ENCODE measurements around the gene SLC17A9. TPM values are rescaled to one million over a fixed set of nuclear protein-coding genes. Genes with fewer than 3 reads are reported as not detected.
"Not testable (repeated sequence)": the region's sequence is repeated elsewhere in the genome, so short reads cannot be mapped to it uniquely, and the experiment has no call there.

Gene SLC17A9
- total and polyA plus RNA-seq, 2 donors = 3.2 to 8.9 TPM

DNA sequence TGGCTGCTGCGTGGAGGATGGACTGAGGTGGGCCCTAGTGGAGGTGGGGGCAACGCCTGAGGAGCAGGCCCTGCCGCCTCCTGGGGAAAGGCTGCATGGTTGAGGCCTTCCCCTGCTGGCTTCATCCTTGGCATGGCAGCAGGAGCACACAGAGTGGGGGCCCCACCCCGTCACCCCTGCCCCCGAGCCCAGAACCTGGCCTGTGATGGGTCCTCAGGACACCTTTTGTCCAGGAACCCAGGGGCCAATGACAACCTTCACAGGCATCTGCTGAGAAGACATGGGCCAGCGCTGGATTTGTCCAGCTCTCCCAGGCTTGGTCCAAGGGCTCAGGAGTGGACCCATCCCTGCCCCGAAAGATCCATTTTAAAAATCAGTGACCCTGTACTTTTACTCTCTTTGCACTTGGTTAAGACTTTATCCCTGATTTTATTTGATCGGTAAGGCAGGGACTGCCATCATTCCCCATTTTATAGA, 575 bp upstream of the SLC17A9 start:
- Histone ChIP-seq H3K4me1 (ENCODE audit: insufficient read depth) (no peaks in the 10 kb centered on the region), H3K4me3 (ENCODE audit: low read depth, low read length) (no peak overlapping the region), H3K27ac (ENCODE audit: low read depth) (no peak overlapping the region), H3K36me3 (ENCODE audit: insufficient read depth) (no peaks in the 10 kb centered on the region)
- WGBS = 88% methylated on average over 8 of the region's 8 CpGs
- no peak for DNase-seq (ENCODE audit: extremely low spot score)

DNA sequence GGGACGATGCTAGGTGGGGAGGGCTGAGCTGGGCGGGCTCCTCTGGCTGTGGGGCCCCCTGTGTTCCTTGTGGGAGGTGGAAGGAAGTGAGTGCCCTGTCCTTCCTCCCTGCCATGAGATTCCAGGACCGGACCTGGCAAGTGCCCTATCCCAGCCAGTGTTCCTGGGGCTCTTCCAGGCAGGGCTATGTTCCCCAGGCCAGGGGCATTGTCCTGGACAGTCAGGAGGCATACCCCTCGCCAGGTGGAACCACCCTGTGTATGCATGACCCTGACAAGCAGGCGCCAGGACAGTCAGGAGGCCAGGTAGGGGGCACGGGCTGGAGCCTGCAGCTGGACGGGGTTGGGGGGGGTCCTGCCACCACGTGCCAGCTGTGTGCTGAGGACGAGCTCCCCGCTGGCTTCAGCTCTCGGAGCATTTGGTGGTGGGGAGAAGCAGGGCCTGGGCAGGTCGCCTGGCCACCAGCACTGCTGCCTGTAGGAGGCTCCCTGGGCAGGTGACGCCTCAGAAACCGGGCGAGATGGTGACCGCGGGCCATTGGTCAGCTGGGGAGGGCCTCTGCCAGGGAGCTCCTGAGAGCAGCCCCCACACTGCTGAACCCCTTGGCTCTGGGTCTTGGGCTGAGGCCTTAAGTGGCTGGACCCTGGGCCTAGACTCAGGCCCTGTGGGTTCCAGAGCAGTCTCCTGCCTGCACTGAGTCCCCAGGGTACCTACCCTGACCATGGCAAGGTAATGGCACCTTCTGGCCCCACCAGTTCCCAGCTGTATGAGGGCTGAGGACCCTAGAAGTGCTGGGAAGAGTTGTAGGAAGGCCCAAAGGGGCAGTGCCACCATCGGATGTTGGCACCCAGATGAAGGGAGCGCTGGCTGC, 694 bp downstream of the SLC17A9 start:
- 62% methylated on average over 19 of the region's 19 CpGs for WGBS
- H3K36me3 ChIP-seq (ENCODE audit: insufficient read depth) = no peaks in the 10 kb centered on the region
- no peaks in the 10 kb centered on the region for H3K4me1 ChIP-seq (ENCODE audit: insufficient read depth)
- no peak for DNase-seq (ENCODE audit: extremely low spot score)
- H3K27ac ChIP-seq (ENCODE audit: low read depth) = peak overlapping the region; percentile 83
- peak overlapping the region; percentile 24 for H3K4me3 ChIP-seq (ENCODE audit: low read depth, low read length)

DNA sequence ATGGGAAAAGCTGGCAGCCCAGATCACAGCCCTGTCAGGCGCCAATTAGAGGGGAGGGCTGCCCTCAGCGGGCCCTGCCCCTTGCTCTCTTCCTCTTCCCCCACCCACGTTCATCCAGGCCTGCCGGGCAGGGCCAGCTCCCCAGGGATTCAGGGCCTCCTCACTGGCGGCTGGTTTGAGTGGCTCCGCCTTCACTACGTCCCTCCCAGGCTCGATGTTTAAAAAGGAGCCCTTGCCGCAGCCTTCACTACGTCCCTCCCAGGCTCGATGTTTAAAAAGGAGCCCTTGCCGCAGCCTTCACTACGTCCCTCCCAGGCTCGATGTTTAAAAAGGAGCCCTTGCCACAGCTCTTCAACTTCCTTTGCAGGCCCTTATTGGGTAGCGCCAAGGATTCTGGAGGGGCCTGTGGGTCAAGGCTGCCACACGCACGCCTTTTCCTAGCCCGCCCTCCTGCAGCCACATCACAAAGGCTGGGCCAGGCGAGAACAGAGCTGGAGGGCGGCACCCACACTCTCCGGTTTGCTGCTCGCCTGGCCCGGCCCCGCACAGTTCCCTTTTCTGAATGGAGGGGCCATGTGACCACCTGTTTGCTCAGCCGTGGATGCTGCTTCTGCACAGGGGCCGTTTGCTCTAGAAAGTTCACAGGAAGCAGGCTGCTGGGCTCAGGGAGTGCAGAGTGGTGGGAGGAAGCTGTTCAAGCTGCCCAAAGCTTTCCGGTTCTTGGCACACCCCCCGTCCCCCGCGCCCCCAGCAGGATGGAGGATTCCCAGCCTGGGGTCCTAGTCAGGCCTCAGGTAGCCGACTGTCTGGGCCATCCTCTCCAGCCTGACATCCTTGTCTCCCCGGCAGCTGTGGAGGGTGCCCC, 1.6 kb downstream of the SLC17A9 start:
- DNase-seq (ENCODE audit: extremely low spot score) = peak; percentile 33
- WGBS = 5% methylated on average over 32 of the region's 32 CpGs
- Histone ChIP-seq H3K4me1 (ENCODE audit: insufficient read depth) (no peaks in the 10 kb centered on the region), H3K36me3 (ENCODE audit: insufficient read depth) (no peaks in the 10 kb centered on the region), H3K4me3 (ENCODE audit: low read depth, low read length) (peak overlapping the region; percentile 5), H3K27ac (ENCODE audit: low read depth) (peak overlapping the region; percentile 83)

DNA sequence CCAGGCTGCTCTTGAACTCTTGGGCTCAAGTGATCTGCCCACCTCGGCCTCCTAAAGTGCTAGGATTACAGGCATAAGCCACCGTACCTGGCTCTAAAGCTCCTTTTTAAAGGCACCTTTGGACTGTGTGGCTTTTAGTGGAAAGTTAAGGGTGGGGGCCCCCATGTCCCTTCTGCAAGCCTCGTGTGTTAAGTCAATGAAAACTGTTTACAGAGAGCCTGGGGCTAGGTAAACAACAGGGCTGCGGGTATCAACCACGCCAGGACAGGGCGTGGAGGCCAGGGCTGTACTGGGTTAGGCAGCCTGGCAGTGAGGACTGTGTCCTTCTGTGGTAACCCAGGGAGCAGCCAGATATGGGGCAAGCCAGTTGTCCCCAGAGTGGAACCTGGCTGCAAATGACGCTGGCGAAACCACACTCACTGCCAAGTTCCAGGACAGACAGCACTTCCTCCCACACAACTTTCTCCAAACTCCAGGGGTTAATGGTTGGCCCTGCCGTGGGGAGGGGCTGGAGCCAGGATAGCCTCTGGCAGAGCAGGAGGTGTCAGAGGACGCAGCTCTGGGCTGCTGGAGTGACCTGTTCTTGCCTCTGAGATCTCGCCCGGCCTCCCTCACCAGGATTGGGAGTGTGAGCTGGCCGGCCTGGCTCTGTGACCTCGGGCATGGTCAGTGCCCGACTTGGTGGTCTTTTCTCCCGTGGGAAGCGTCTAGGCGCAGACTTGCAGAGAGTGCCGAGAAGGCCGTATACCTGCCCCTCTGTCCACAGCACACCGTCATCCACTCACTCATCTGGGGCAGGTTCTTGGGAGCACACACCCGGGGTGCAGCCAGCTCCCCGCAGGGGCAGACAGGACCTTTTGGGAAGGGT, 3.2 kb downstream of the SLC17A9 start:
- no peak overlapping the region for H3K4me3 ChIP-seq (ENCODE audit: low read depth, low read length)
- 71% methylated on average over 23 of the region's 23 CpGs for WGBS
- DNase-seq (ENCODE audit: extremely low spot score) = no peak
- no peaks in the 10 kb centered on the region for H3K4me1 ChIP-seq (ENCODE audit: insufficient read depth)
- H3K36me3 ChIP-seq (ENCODE audit: insufficient read depth) = no peaks in the 10 kb centered on the region
- no peak overlapping the region for H3K27ac ChIP-seq (ENCODE audit: low read depth)

DNA sequence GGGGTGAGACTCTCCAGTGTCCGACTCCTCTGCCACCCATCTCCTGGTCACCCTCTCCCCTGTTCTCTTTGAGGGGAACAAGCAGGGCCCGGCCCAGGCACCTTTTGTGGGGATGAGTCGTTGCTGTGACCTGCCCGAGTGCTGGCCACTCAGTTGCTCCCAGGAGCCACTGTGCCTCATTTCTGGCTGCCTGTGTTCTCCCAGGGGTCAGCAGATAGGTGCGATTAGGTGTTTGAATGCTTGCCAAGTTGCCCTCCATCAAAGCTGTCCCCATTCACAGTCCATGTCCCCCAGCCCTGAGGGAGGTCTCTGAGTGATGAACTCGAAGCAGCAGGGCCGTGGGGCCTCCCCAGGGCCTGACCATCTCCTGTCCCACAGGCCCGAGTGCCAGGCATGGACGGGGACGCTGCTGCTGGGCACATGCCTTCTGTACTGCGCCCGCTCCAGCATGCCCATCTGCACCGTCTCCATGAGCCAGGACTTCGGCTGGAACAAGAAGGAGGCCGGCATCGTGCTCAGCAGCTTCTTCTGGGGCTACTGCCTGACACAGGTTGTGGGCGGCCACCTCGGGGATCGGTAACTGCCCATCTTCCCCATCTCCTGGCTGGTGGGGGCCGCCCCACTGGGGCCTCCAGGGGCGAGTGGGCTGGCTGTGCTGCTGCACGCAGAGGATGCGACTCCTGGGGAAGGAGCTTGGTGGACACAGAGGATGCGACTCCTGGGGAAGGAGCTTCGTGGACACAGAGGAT, 4.1 kb downstream of the SLC17A9 start:
- Histone ChIP-seq H3K4me1 (ENCODE audit: insufficient read depth) (no peaks in the 10 kb centered on the region), H3K27ac (ENCODE audit: low read depth) (no peak overlapping the region), H3K4me3 (ENCODE audit: low read depth, low read length) (no peak overlapping the region), H3K36me3 (ENCODE audit: insufficient read depth) (no peaks in the 10 kb centered on the region)
- WGBS = 90% methylated on average over 25 of the region's 25 CpGs
- DNase-seq (ENCODE audit: extremely low spot score) = no peak

DNA sequence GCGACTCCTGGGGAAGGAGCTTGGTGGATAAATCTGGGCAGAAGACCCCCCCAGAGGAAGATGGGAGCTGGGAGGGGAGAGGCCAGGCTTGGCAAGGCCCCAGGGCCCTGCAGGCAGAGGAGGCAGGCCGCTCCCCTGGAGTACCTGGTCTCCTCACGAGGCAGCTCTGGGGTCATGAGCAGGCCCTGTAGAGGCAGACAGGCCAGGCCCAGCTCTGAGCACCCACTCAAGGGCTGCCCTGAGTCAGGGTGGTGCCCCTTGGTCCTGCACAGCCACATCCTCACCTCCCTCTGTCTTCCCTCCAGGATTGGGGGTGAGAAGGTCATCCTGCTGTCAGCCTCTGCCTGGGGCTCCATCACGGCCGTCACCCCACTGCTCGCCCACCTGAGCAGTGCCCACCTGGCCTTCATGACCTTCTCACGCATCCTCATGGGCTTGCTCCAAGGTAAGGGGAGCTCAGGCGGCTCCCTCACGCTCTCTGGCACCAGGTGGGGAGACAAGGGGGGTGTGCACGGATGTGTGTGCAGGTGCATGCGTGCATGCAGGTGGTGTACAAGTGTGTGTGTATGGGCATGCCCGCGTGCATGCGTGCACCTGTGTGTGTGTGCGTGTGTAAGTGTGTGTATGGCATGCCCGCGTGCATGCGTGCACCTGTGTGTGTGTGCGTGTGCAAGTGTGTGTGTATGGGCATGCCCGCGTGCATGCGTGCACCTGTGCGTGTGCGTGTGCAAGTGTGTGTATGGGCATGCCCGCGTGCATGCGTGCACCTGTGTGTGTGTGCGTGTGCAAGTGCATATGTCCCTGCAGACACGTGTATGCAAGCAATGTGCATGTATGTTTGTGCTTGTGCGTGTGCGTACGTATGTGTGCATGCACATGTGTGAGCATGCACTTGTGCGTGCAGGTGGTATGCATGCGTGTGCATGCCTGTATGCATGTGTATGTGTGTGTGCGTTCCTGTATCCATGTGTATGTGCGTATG, 4.9 kb downstream of the SLC17A9 start:
- H3K4me1 ChIP-seq (ENCODE audit: insufficient read depth) = no peaks in the 10 kb centered on the region
- no peak overlapping the region for H3K27ac ChIP-seq (ENCODE audit: low read depth)
- no peak overlapping the region for H3K4me3 ChIP-seq (ENCODE audit: low read depth, low read length)
- DNase-seq (ENCODE audit: extremely low spot score) = no peak
- 97% methylated on average over 36 of the region's 36 CpGs for WGBS
- H3K36me3 ChIP-seq (ENCODE audit: insufficient read depth) = no peaks in the 10 kb centered on the region

DNA sequence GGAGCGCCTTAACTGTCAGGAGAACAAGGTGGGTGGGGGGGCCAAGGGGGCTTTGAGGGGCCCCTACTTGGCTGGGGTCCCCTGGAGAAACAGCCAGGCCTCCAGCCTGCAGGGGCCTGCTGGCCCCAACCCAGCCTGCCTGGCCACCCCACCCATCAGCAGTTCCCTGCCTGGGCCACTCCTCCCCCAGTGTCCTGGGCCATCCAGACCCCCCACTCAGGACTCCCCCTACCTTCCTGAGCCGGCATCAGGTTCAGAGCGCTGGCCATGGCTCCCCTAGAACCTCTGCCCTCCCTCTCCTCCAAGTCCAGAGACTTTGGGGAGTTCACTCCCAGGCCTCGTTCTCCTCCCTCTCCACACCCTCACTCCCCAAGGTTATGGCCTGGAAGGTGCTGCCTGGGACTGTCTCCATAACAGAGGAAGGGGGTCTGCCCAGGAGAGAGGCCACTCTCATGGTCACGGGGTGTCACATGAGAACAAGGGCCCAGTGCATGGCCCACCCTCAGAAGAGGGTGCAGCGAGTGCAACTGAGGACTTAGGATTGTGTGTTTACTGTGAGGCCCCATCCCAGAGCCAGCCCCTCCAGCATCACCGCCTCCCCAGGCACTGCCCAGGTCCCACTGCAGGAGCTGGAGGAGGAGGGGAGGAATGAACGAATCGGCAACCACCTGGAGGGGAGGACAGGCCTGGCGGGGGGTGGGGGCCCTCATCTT, 6.0 kb downstream of the SLC17A9 start:
- WGBS = 76% methylated on average over 10 of the region's 10 CpGs
- no peak for DNase-seq (ENCODE audit: extremely low spot score)

DNA sequence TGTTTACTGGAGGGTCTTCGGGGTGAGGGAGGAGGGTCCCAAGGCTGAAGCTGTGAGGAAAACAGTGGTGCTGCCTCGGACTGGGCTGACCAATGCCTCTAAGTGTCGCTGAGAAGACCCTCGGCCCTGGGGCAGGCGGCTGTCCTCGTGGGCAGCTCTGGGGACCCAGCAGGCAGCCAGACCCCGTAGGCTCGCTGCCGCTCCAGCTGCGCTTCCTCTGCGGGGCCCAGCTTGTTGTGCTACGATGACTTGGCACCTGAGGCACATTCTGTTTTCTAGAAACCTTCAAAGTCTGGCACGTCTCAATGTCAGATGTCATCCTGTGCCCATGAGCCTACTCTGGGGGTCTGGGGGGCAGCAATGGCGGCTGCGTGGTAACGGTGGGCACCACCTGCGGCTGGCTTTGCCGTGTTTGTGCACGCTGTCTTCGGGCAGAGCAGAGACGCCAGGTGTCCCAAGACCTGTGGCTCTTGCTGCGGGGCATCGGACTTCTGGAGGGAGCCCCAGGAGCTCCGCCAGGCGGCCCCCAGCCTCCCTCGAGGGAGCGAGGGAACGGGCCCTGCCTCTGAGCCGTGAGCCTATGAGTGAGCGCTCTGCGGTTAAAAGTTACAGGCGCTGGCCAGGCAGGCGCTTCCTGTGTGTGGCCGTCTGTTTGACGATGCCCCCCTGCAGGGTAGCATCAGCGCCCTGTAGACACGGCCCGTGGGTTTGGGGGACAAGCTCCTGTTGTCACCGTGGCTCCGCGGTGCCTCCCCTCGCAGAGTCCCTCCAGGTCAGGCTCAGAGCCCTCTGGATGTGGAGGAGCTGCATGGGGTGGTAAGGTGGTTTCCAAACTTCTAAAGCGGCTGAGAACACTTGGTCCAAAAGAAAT, 6.8 kb downstream of the SLC17A9 start:
- 73% methylated on average over 43 of the region's 43 CpGs for WGBS
- H3K4me3 ChIP-seq (ENCODE audit: low read depth, low read length) = no peak overlapping the region
- H3K36me3 ChIP-seq (ENCODE audit: insufficient read depth) = no peaks in the 10 kb centered on the region
- DNase-seq (ENCODE audit: extremely low spot score) = no peak
- H3K4me1 ChIP-seq (ENCODE audit: insufficient read depth) = no peaks in the 10 kb centered on the region
- no peak overlapping the region for H3K27ac ChIP-seq (ENCODE audit: low read depth)

More for the DNA sequence above, 6.0 kb downstream of the SLC17A9 start:
- Histone ChIP-seq H3K4me3 (ENCODE audit: low read depth, low read length) (no peak overlapping the region), H3K4me1 (ENCODE audit: insufficient read depth) (no peaks in the 10 kb centered on the region), H3K36me3 (ENCODE audit: insufficient read depth) (no peaks in the 10 kb centered on the region), H3K27ac (ENCODE audit: low read depth) (no peak overlapping the region)

DNA sequence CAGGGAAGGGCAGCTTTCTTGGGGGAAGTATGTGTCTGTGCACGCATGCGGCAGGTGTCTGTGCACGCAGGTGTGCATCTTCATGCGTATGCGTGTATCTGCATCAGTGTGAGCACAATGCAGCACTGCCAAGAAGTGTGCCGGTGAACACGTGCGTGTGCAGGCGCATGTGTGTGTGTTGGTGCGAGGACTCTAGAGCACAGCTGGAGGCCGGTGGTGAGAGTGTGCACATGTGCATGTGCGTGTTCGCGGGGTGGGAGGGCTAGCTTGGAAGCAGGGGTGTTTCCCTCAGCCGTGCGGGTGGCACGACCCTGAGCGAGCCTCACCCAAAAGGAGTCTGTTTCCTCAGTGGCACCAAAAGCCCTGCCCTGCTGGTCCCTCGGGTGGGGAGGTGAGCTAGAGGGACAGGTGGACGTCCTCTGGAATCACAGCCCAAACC, 7.5 kb downstream of the SLC17A9 start:
- Histone ChIP-seq H3K27ac (ENCODE audit: low read depth) (no peak overlapping the region), H3K4me1 (ENCODE audit: insufficient read depth) (no peaks in the 10 kb centered on the region), H3K4me3 (ENCODE audit: low read depth, low read length) (no peak overlapping the region), H3K36me3 (ENCODE audit: insufficient read depth) (no peaks in the 10 kb centered on the region)
- 91% methylated on average over 20 of the region's 20 CpGs for WGBS
- DNase-seq (ENCODE audit: extremely low spot score) = no peak

DNA sequence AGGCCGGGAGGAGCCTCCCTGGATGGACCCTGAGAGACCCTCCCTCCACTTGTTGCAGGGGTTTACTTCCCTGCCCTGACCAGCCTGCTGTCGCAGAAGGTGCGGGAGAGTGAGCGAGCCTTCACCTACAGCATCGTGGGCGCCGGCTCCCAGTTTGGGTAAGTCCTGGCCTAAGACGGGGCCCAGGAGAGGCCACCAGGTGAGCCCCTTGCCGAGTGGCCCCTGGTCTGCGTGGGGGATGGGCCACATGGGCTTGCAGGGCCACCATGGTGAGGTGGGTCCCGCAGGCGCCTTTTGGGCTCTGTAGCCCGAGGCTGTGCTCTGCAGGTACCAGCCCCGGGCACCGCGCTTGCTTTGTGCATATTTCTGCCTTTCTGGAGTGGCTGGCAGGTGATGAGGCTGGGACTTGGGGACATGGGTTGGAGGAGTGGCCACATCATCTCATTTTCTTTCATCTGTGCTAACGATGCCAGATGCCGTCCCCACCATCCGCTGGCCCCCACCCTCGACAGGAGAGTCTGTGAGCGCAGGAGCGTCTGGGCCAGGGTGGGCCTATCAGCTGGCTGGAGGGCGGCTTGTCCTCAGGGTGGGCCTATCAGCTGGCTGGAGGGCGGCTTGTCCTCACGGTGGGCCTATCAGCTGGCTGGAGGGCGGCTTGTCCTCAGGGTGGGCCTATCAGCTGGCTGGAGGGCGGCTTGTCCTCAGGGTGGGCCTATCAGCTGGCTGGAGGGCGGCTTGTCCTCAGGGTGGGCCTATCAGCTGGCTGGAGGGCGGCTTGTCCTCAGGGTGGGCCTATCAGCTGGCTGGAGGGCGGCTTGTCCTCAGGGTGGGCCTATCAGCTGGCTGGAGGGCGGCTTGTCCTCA, 8.2 kb downstream of the SLC17A9 start:
- 92% methylated on average over 23 of the region's 31 CpGs for WGBS
- H3K4me3 ChIP-seq (ENCODE audit: low read depth, low read length); H3K36me3 ChIP-seq (ENCODE audit: insufficient read depth); DNase-seq (ENCODE audit: extremely low spot score); H3K27ac ChIP-seq (ENCODE audit: low read depth); H3K4me1 ChIP-seq (ENCODE audit: insufficient read depth): not testable (repeated sequence)
